SK-N-SH treated with all-trans-retinoic acid at 6 μM for 48 hours (cell line): ENCODE results near the gene TWIST2.

ENCODE experiments used
- ATAC-seq: fragments of 200-7000 bp; cut with Tn5 transposase; 3 replicates; pipeline ENCODE4 v1.9.1; 2020; ENCODE audit warnings: mild to moderate bottlenecking, moderate library complexity
- ARNTL ChIP-seq: fragments of 450-650 bp; formaldehyde crosslinking; IDR thresholded peaks from 2 replicates; pipeline ENCODE4 v1.5.0; 2020; ENCODE audit warnings: low read depth, mild to moderate bottlenecking, moderate library complexity, borderline replicate concordance
- BACH2 ChIP-seq: fragments of 250-450 bp; sonication (Bioruptor Pico); IDR thresholded peaks from 2 replicates; pipeline ENCODE4 v1.9.0; 2021; ENCODE audit warnings: mild to moderate bottlenecking, borderline replicate concordance
- CREB5 ChIP-seq: fragments of 250-450 bp; sonication (Bioruptor Pico); IDR thresholded peaks from 2 replicates; pipeline ENCODE4 v1.5.1; 2020; ENCODE audit warnings: low read depth, mild to moderate bottlenecking, moderate library complexity
- CSRNP3 ChIP-seq: fragments of 250-450 bp; sonication (Bioruptor Pico); IDR thresholded peaks from 2 replicates; pipeline ENCODE4 v1.5.1; 2021; ENCODE audit warnings: mild to moderate bottlenecking, moderate library complexity
- GLIS3 ChIP-seq: fragments of 250-450 bp; sonication (Bioruptor Pico); IDR thresholded peaks from 2 replicates; pipeline ENCODE4 v1.5.0; 2020; ENCODE audit warnings: mild to moderate bottlenecking, moderate library complexity
- ISL1 ChIP-seq: fragments of 250-450 bp; sonication (Bioruptor Pico); IDR thresholded peaks from 2 replicates; pipeline ENCODE4 v2.1.2; 2022; ENCODE audit warnings: mild to moderate bottlenecking, moderate library complexity
- PATZ1 ChIP-seq: fragments of 250-450 bp; sonication (Bioruptor Pico); IDR thresholded peaks from 2 replicates; pipeline ENCODE4 v1.8.0; 2020; ENCODE audit warnings: mild to moderate bottlenecking, moderate library complexity, borderline replicate concordance
- POU6F1 ChIP-seq: fragments of 250-450 bp; sonication (Bioruptor Pico); IDR thresholded peaks from 2 replicates; pipeline ENCODE4 v1.8.0; 2021; ENCODE audit warnings: low read depth, mild to moderate bottlenecking, moderate library complexity, borderline replicate concordance
- PPARA ChIP-seq: fragments of 250-450 bp; sonication (Bioruptor Pico); IDR thresholded peaks from 2 replicates; pipeline ENCODE4 v1.5.0; 2020; ENCODE audit warnings: mild to moderate bottlenecking, borderline replicate concordance
- RARB ChIP-seq: fragments of 250-450 bp; sonication (Bioruptor Pico); IDR thresholded peaks from 2 replicates; pipeline ENCODE4 v1.8.0; 2021; ENCODE audit warnings: mild to moderate bottlenecking, moderate library complexity
- SNAI2 ChIP-seq: fragments of 250-450 bp; sonication (Bioruptor Pico); IDR thresholded peaks from 2 replicates; pipeline ENCODE4 v1.5.0; 2020; ENCODE audit warnings: mild to moderate bottlenecking, moderate library complexity
- TCF4 ChIP-seq: fragments of 250-450 bp; sonication (Bioruptor Pico); IDR thresholded peaks from 2 replicates; pipeline ENCODE4 v1.8.0; 2021; ENCODE audit warnings: mild to moderate bottlenecking, moderate library complexity, borderline replicate concordance
- TOX ChIP-seq: fragments of 250-450 bp; sonication (Bioruptor Pico); IDR thresholded peaks from 2 replicates; pipeline ENCODE4 v1.8.0; 2021; ENCODE audit warnings: mild to moderate bottlenecking, moderate library complexity, borderline replicate concordance
- TSHZ2 ChIP-seq: fragments of 250-450 bp; sonication (Bioruptor Pico); IDR thresholded peaks from 2 replicates; pipeline ENCODE4 v1.5.0; 2020; ENCODE audit warnings: mild to moderate bottlenecking, moderate library complexity
- ZFP3 ChIP-seq: fragments of 250-450 bp; sonication (Bioruptor Pico); IDR thresholded peaks from 2 replicates; pipeline ENCODE4 v1.5.0; 2020; ENCODE audit warnings: mild to moderate bottlenecking, moderate library complexity
- ZFP30 ChIP-seq: fragments of 450-650 bp; formaldehyde crosslinking; IDR thresholded peaks from 2 replicates; pipeline ENCODE4 v1.5.0; 2022; ENCODE audit warnings: mild to moderate bottlenecking, moderate library complexity
- ZNF70 ChIP-seq: fragments of 450-650 bp; formaldehyde crosslinking; IDR thresholded peaks from 2 replicates; pipeline ENCODE4 v1.5.0; 2020; ENCODE audit warnings: mild to moderate bottlenecking, moderate library complexity
- ZNF8 ChIP-seq: fragments of 450-650 bp; formaldehyde crosslinking; IDR thresholded peaks from 2 replicates; pipeline ENCODE4 v1.5.0; 2020; ENCODE audit warnings: mild to moderate bottlenecking, moderate library complexity

TWIST2 gene

GRCh38 chr2:238941262-238941792 is 93.4 kb downstream of the TWIST2 start:
- TF ChIP-seq GLIS3 (CRISPR knock-in tag), result no peak
- no peak for TF ChIP-seq ISL1 (CRISPR knock-in tag)
- TF ChIP-seq ZNF70 (CRISPR knock-in tag), result no peak
- ATAC-seq, result no peak

GRCh38 chr2:238942080-238942725 is 94.3 kb downstream of the TWIST2 start:
- no peak for TF ChIP-seq PATZ1 (CRISPR knock-in tag)
- TF ChIP-seq POU6F1 (CRISPR knock-in tag), result no peak
- no peak for TF ChIP-seq CSRNP3
- TF ChIP-seq TCF4 (CRISPR knock-in tag), result no peak
- no peak for TF ChIP-seq ZFP30 (CRISPR knock-in tag)
- no peak for TF ChIP-seq SNAI2 (CRISPR knock-in tag)
- no peak for TF ChIP-seq ZFP3 (CRISPR knock-in tag)
- no peak for ATAC-seq

- ATAC-seq, result no peak
Observed at GRCh38 chr2:238942726-238943300, 94.9 kb downstream of the TWIST2 start.

More at GRCh38 chr2:238942726-238943300, 94.9 kb downstream of the TWIST2 start:
- TF ChIP-seq SNAI2 (CRISPR knock-in tag), result no peak
- TF ChIP-seq RARB, result no peak
- TF ChIP-seq TCF4 (CRISPR knock-in tag), result no peak
- TF ChIP-seq TSHZ2 (CRISPR knock-in tag), result no peak
- no peak for TF ChIP-seq PATZ1 (CRISPR knock-in tag)
- TF ChIP-seq BACH2 (CRISPR knock-in tag), result no peak
- TF ChIP-seq ZNF8 (CRISPR knock-in tag), result no peak
- no peak for TF ChIP-seq ZNF70 (CRISPR knock-in tag)
- no peak for TF ChIP-seq PPARA (CRISPR knock-in tag)
- TF ChIP-seq CREB5, result no peak
- no peak for TF ChIP-seq TOX (CRISPR knock-in tag)
- TF ChIP-seq ARNTL (CRISPR knock-in tag), result no peak
- no peak for TF ChIP-seq CSRNP3
- TF ChIP-seq, all 23 proteins: peak for 0
